ENCODE data around the gene REC8. TPM values are rescaled to one million over a fixed set of nuclear protein-coding genes. Genes with fewer than 3 reads are reported as not detected.

The REC8 gene
- total and polyA plus RNA-seq, 2 of the 13 experiments (the other 11 are each of a cell fraction or from before 2014, with no cell fraction given), result 3.4 to 14.7 TPM

GRCh38 chr14:24188251-24189058, 16.6 kb downstream of the REC8 start, which contains the start of gene IPO4 (continued):
- TF ChIP-seq ATF4 (CRISPR knock-in tag; IDR thresholded peaks at IDR 0.05), result no peak
- peak; percentile 99 for TF ChIP-seq BCL3 (CRISPR knock-in tag; IDR thresholded peaks at IDR 0.05)
- TF ChIP-seq LRRFIP1 (CRISPR knock-in tag; conservative IDR thresholded peaks at IDR 0.05), result peak; percentile 66; the same call in 1 of the 2 replicates
- TF ChIP-seq ZNF224 (CRISPR knock-in tag; IDR thresholded peaks at IDR 0.05), result peak; percentile 98
- TF ChIP-seq PAWR (CRISPR knock-in tag; IDR thresholded peaks at IDR 0.05; ENCODE audit: borderline replicate concordance), result no peak
- TF ChIP-seq NFKB2 (CRISPR knock-in tag; IDR thresholded peaks at IDR 0.05; ENCODE audit: borderline replicate concordance), result peak; percentile 94
- peak; percentile 34 for TF ChIP-seq JUN (CRISPR knock-in tag; IDR thresholded peaks at IDR 0.05)
- TF ChIP-seq MYNN (CRISPR knock-in tag; IDR thresholded peaks at IDR 0.05; ENCODE audit: low read depth), result peak; percentile 95
- no peak for TF ChIP-seq ZFP82 (CRISPR knock-in tag; IDR thresholded peaks at IDR 0.05; ENCODE audit: borderline replicate concordance)
- TF ChIP-seq TEAD2 (CRISPR knock-in tag; IDR thresholded peaks at IDR 0.05), result no peak
- peak; percentile 98 for TF ChIP-seq TSC22D2 (CRISPR knock-in tag; IDR thresholded peaks at IDR 0.05; ENCODE audit: borderline replicate concordance)
- peak; percentile 97 for TF ChIP-seq POLR2AphosphoS5 (IDR thresholded peaks at IDR 0.05; ENCODE audit: low read depth, low read length)
- TF ChIP-seq ZNF878 (CRISPR knock-in tag; IDR thresholded peaks at IDR 0.05), result no peak
- peak; percentile 99 for TF ChIP-seq ZNF598 (CRISPR knock-in tag; IDR thresholded peaks at IDR 0.05; ENCODE audit: borderline replicate concordance)
- peak; percentile 98 for TF ChIP-seq KDM3A (CRISPR knock-in tag; IDR thresholded peaks at IDR 0.05; ENCODE audit: low read depth)
- TF ChIP-seq, protein P1, sequence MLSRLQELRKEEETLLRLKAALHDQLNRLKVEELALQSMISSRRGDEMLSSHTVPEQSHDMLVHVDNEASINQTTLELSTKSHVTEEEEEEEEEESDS (CRISPR knock-in tag; IDR thresholded peaks at IDR 0.05; ENCODE audit: borderline replicate concordance), result peak; percentile 94
- TF ChIP-seq ZBTB49 (CRISPR knock-in tag; IDR thresholded peaks at IDR 0.05; ENCODE audit: borderline replicate concordance), result 0 out of 2 replicates have a peak, but pooled peaks have one; percentile 64
- no peak; the same call in none of the 2 replicates for TF ChIP-seq NFKBIZ (CRISPR knock-in tag; IDR thresholded peaks at IDR 0.05)

Measured in HepG2 (cell line).